ENCODE measurements around the gene RAP2B.
"Not testable (repeated sequence)": the region's sequence is repeated elsewhere in the genome, so short reads cannot be mapped to it uniquely, and the experiment has no call there.

The RAP2B gene

GRCh38 chr3:153161714-153162512, at the start of gene RAP2B:
Gene RAP2B, plus strand, starts transcription at chr3:153162226. Its CDS starts 468 bp downstream, at chr3:153162694.
- peak; percentile 90 for DNase-seq

DNA sequence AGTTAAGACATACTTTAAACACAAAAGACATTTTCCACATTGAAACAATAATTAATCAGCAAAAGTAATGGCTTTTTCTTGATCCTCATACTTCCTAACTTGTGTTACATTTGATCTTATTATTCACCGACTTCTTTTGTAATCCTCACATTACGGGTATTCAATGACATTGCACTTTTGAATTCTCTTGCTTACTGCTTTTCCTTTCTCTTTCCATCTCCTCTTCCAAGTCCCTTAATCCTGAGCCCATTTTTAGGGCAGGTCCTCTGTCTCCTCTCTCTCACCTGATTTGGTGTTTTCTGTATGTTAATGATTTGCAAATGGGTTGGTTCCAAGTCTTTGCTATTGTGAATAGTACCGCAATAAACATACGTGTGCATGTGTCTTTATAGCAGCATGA, 48.5 kb upstream of the RAP2B start:
- no peak for DNase-seq

- DNase-seq, result not testable (repeated sequence)
Observed at GRCh38 chr3:153114270-153114669, 47.8 kb upstream of the RAP2B start.

DNA sequence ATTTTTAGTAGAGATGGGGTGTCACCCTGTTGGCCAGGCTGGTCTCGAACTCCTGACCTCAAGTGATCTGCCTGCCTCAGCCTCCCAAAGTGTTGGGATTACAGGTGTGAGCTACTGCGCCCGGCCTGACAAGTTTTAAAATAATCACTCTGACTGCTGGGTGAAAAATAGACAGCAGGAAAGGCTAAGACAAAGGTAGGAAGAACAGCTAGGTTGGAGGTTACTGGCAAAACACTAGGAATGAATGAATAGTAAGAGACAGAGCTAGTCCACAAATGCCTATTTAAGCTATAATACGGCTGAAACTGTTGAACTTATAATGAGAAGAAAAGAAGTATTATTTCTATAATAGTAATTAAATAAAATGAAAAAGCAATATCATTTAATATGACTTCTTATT, 46.7 kb upstream of the RAP2B start:
- DNase-seq, result no peak

DNA sequence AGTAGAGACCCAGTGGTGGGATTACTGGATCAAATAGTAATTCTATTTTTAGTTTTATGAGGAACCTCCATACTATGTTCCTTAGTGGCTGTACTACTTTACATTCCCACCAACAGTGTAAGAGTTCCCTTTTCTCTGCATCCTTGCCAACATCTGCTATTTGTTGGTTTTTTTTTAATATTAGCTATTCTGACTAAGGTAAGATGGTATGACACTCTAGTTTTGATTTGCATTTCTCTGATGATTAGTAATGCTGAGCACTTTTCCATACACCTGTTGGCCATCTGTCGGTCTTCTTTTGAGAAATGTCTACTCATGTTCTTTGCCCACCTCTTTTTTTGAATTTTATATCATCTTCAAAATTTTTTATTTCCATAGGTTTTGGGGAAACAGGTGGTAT, 34.2 kb upstream of the RAP2B start:
- DNase-seq, result no peak

- DNase-seq, result no peak
Observed at GRCh38 chr3:153129426-153129825, 32.6 kb upstream of the RAP2B start.

- DNase-seq, result no peak
Observed at GRCh38 chr3:153129866-153130265, 32.2 kb upstream of the RAP2B start.

DNA sequence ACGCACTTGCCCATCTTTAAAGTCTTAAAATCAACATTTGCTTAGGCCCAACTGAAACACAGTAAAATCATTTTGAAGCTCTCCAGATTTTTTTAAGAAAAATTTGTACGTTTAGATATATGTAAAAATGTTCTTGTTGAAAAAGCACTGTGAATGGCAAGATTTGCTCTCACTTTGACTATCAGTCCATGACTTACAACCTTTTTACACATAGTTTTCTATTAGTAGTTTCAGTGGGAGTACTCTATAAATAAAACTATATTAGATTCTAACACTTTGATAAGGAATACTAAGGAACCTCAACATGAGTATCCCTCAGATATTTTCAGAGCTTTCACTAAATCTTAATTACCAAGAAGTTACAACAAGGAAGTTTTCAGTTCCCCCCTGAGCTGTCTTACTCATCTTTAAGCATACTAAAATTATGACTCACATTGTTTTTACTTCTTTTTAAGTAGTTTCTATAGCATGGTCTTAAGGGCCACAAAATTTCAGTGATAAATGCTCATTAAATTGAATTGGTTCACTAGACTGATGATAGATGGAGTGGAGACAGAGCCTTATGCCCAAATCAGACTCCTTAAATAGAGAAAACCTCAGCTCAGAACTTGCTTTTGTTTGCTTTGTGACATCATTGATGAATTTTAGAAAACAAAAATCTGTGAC, 31.6 kb upstream of the RAP2B start:
- no peak for DNase-seq

DNA sequence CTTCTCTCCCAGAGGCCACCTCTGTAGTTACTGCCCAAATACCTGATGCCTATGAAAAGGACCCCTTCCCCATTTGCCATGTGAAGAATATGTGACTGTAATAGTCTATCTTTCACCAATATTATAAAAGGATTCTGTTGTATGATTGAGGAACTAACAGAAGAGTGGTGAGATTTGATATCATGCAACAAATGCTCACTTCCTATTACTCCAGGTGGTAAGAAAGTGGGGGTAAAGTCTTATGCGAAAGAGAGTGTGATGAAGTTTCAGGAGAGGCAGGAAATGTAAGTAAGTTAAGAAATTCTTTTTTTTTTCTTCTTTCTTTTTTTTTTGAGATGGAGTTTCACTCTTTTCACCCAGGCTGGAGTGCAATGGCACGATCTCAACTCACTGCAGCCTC, 24.4 kb upstream of the RAP2B start:
- no peak for DNase-seq

- DNase-seq, result no peak
Observed at GRCh38 chr3:153138276-153139210, 23.5 kb upstream of the RAP2B start.

DNA sequence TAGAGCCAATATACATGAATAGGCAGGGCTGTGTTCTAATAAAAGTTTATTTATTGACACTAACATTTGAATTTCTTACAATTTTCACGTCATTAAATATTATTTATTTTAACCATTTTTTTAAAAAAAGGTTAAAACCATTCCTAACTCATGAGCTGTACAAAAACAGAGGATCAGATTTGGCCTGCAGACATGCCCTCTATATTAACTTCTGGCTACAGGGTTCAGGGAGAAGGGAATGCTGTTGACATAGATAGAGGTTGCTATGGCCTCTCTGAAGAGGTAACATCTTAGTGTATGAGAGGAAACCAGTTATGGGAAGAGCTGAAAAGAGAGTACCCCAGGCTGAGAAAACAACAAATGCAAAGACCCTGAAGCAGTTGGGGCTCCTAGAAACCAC, 19.1 kb upstream of the RAP2B start:
- no peak for DNase-seq

DNA sequence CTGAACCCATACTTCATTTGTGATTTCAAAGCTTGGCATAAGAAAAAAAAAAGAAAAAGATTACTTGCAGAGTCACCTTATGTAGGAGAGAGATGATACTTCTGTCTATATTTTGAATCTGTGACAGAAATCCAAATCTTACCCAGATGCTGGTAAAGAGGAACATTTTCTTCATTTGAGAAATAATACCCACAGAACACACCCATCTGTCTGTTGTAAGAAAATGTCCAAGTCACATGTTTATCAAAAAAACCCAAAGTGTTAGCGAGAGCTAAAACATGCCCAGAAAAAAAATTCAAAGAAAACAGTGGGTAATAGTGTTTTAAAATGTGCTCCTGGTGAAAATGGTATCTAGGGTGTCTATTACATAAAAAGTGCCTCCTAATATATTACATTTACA, 18.0 kb upstream of the RAP2B start:
- no peak for DNase-seq

- DNase-seq, result no peak
Observed at GRCh38 chr3:153144779-153145178, 17.2 kb upstream of the RAP2B start.

DNA sequence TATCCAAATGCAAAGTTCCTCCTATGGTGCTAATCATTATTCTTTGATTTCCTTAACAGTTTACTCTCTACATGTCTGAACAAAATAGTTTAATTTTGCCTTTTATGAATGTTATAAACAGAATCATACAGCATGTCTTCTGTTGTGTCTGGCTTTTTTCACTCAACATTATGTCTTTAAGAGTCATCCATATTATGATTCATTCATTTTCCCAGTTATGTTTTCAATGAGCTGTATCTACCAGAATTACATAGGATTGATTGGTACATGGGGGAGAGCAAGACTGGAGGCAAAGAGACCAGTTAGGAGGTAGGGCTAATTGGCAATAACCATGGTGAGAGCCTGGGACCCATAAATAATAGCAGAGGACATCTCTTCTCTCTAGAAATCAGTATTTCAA, 16.6 kb upstream of the RAP2B start:
- DNase-seq, result no peak

GRCh38 chr3:153146191-153147053, 15.6 kb upstream of the RAP2B start:
- no peak for DNase-seq

- DNase-seq, result no peak
Observed at GRCh38 chr3:153150991-153151390, 11.0 kb upstream of the RAP2B start.

- not testable (repeated sequence) for DNase-seq
Observed at GRCh38 chr3:153155786-153156185, 6.2 kb upstream of the RAP2B start.

- DNase-seq, result no peak
Observed at GRCh38 chr3:153158189-153158588, 3.8 kb upstream of the RAP2B start.

DNA sequence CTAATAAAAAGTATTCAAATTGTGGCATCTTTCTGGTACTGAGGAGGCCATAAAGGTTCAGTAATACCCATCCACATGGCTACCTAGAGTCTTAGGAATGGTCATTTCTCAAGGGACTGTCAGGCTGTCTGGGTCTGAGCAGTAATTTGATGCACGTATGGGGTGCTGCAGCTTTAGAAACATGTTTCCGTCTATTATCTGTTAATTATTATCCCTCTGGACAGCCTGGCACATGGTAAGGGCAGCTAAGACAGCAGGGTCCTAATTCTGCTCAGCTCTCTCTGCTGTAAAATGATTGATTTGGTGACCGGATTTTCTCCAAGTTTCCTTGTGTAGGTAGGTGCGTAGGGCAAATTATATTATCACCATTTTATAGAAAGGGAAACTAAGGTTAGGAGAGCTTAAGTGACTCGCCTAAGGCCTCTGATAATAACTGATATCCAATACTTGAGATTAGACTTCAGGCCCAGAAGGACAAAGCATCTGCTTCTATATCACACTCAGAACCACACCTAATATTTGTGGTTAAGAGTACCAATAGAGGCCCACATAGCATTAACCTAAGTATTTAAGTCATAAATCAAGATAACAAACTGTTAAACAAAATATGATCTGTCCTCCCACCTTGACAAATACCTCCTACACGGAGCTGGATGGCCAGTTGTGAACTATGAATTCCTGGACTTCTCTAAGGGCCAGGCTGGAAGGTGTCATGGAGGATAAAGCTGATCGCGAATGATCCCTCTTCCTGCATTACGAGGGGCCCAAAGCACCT, 2.9 kb upstream of the RAP2B start:
- DNase-seq, result no peak

- DNase-seq, result no peak
Observed at GRCh38 chr3:153159771-153160397, 2.1 kb upstream of the RAP2B start.
